Measurements from ENCODE around the gene KLHL15.
"Not testable (repeated sequence)": the region's sequence is repeated elsewhere in the genome, so short reads cannot be mapped to it uniquely, and the experiment has no call there.

Gene KLHL15

DNA sequence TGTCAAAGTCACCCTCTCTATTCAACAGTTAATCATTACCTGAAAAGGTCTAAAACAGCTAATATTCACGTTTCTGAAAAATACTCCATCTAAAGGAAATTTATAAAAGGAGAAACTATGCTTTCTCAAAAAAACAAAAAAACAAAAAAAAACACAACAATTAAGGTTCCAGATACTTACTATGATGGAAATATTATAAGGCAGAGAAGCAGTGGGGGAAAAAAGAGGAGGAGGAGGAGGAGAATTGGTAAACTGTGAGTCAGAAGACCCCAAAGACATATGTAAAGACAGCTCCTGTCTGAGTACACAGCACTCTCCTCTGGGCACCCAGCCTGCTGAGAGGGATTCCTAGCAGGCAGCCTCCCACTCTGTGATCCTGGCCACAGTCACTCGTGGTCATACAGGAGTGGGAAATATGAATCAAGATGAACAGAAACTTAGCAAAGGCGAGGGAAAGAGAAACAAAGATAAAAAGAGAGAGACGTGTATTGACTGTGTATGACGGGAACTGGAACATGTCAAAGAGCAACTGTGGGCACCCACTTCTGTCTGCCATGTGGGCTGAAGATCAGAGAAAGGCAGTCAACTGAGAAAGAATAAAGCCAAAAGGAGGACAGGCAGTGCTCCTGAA, 12.5 kb downstream of the KLHL15 start:
- DNase-seq, result no peak

DNA sequence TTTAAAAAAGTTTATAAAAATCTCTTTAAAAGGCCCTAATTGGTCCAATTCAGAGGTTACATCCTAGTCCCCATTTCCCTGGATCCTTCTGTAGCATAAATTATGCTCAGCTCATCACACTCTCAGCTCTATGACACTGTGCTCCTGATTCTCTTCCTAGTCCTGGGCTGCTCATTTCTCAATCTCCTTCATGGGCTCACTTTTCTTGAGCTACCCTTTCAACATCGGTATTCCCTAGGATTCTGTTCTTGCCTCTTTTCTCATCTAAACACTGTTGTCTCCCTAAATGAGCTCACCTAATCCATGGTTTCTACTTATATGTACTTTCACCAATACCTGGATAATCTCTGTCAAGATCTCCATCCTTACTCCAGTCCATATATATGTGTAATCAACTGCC, 14.7 kb downstream of the KLHL15 start:
- DNase-seq, result no peak

DNA sequence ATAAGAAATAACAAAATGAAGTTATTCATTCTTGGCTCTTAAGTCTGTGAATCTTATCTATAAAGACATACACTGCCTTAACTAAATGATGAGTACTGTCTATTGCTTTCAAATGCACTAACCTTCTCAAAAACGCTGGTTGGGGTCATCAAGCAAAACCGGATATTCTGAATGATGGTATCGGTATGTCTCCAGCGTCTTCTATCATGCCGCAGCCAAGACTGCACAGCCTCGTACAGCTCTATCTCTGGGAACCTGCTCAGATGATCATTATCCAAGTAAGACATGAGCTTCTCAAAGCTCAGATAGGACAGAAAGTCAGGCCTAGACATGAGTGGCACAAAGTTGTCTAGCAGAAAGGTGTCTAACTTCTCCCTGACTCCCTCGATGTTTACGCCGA, 21.1 kb downstream of the KLHL15 start:
- no peak for DNase-seq

DNA sequence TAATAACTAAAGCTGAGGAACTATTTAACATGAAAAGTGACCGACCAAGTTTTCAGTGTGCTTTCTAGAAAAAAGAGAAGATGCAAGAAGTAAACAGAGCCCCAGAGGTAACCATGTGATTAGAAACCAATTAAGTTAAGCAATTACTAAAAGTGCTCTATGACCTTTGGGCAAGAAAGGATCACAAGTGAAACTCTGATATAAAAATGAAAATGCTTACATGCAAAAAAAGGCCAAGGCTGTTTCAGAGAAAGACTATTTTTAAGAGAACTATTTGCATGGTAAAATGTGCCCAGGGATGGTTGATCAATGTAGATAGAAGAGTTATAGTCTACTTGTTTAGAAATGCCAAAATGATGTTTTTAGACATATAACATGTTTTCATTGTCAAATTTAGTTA, 22.0 kb downstream of the KLHL15 start:
- no peak for DNase-seq

DNA sequence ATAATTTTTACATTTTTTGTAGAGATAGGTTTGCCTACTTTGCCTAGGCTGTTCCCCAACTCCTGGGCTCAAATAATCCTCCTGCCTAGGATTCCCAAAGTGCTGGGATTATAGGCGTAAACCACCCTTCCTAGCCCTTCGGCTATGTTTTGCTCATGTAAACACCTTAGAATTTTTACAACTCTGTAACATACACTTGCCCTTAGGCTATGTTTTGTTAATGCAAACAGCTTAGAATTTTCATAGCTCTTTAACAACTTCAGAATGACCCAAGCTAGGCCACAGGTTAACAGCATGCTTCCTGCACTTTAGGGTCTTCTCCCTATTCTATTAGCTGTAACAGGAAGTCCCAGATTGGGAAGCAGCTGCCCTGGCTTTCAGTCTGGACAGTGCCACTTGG, 24.2 kb downstream of the KLHL15 start:
- DNase-seq, result no peak

DNA sequence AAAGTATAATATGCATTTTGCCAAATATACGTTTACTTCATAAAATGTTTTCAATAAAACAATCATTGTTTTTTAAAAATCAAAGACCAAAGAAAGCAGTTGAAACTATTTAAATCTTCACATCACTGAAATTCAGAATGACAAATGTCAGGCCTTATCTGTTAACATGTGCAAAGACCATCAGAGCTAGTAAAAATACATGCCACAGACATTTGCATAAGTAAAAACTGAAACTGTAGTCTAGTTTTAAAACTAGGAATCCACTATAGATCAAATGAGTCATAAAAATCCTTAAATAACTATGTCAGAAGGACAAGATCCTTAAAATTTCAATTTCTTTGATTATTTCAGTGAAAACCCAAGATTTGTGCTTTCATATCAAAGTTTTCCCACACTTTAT, 24.8 kb downstream of the KLHL15 start:
- DNase-seq, result no peak

DNA sequence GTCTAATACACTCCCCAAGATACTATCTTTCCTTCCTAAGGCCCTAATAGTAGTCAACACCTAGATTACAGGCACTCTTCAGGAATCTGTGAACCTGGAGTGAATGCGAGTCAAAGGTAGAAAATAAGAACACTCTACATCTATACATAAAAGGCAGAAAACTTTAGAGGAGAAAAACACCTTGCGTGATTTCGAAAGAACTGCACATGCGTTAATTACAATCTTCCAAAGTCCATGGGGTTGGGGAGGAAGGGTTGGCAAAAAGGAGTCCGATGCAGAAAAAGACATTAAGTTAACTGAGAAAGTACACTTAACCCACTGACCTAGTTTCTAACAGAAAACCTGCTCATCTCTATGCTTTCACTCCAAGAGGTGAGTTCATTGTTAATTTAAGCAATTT, 27.3 kb downstream of the KLHL15 start:
- no peak for DNase-seq

DNA sequence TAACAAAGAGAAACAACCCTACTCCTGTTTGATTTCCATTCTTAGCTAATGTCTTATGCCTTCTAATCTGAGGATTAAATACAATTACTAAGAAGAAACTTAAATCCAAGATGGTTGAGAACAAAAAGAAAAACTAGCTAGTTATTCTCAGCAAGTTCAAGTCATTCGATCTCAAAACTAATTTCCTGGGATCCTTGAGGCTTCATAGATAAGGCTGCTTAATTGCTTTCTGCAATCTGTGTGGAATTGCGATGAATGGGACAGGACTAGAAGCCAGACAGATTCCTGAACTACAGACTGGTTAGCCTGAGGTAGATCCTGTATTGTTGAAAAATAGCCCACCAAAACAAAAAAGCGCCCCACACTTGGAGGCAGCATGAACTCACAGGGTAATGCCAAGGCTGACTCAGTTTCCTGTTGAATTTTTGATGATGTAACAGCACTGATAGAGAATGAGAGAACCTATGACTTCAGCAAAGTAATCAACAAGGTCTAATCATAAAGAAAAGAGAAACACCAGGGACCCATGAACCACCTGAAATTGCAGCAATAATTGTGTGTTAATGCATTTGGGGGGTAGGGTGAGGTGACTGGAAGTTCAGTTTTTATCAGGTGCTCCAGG, 33.9 kb downstream of the KLHL15 start:
- DNase-seq, result no peak

DNA sequence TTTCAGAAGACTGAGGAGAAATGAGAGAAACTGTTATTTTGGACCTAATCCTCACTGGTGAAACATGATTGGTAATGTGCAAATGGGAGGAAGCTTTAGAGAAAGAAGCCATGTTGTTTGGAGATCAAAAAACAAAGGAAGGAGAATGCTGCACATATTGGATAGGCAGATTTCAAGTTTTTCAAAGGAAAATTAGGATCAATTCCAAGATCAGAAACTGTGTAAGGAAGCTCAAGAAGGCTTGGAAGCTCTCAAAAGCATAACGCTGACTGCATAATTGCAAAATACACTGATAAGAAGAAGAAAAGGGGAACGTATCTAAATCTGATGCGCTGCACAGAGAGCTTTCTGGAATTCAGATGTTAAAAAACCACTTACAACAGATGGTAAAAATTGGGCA, 34.6 kb downstream of the KLHL15 start:
- no peak for DNase-seq

DNA sequence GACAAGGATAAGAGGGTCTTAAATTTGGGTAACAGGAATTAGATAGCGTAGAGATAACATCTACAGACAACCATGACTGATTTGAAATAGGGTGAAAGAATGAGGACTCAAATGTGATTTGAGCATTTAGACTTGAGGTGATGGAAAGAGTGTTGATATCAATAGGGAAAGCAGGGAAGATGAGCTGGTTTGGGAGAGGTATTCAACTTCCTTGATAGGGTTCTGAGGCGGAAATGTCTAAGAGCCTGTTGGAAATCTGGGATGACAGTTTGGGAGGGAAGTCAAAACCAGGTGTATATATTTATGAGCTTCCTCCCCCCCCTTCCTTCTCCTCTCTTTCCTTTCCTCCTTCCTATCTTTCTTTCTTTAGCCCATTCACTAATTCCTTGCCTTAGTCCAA, 36.5 kb downstream of the KLHL15 start:
- DNase-seq, result no peak

DNA sequence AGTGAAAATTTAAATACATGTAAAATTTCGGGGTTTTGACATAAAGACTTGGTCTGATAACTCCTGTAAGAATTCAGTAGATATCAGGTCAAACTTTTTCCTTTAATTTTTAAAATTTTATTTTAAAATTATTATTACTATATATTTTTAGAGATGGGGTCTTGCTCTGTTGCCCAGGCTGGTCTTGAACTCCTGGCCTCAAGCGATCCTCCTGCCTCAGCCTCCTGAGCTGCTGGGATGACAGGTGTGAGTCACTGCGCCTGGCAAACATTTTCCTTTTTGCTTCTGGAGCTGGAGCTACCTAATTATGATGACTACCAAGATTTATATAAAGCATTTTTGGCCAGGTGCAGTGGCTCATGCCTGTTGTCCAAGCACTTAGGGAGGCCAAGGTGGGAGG, 37.3 kb downstream of the KLHL15 start:
- DNase-seq, result no peak

DNA sequence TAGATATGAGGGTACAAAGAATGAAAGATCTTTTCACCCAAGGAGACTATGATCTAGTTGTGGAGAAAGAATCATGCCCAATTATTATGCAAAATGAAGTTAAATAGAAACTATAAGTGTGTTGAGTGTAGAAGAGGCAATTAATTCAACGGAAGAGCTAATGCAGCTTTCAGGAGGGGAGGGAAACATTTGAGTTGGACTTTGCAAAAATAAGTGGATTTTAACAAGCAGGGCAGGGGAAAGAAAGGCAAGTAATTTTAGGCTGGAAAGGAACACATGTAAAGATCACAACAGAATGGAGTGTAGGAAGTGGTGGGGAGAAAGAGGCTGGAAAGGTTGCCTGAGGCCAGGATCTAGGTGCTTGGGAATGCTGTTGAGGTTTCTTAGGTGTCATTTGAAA, 44.1 kb downstream of the KLHL15 start:
- DNase-seq, result no peak

DNA sequence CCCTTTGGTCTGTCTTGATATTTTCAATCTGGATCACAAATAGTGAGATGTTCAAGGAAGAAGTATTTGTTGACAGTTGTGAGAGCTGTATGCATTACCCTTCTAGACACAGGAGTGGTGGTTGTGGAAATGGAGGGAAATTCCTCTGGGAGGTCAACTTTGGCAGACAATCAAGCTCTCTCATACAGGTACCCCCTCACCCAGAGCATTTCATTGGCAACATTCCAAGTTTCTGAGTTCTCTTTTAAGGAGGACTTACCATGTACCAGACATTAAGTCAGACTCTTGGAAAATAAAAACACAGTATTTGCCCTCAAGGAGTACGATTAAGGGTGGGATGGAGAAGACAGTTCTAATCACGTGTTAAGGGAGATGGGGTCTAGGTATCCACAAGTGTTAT, 45.3 kb downstream of the KLHL15 start:
- DNase-seq, result no peak

DNA sequence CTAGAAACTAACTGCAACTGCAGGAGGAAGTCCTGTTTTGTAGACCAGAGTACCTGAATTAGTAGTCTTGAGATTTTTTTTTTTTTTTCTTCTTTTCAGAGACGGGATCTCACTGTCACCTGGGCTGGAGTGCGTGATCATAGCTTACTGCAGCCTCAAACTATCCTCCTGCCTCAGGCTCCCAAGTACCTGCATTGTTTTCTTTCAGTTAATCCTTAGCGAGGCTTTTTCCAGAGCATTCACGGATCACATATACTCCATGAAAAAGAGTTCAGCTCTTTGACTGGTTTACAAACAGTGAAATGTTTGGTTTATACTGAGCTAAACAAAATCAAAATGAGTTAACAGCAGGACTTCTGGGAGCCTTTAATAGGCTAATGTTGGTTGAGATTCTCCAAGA, 45.8 kb downstream of the KLHL15 start:
- no peak for DNase-seq

DNA sequence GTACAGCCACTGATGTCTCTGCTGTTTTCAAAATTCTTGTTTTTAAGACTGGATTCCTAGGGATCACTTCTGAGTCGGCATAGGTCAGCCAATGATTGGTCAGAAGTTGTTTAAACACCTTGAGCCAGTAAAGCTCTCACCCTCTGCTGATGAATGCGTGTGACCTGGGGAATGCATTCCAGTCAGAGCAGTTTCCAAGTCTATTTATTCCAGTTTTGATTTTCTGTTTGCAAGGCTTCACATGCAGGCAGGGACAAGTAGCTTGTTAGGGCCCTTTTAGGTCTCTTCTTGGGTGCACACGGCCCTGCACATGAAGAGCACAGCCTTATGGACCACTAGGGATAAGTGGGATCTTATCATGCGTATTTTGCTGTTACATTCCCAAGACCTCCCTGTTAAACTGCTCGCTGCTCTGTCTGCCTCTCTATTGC, 47.0 kb downstream of the KLHL15 start:
- no peak for DNase-seq

DNA sequence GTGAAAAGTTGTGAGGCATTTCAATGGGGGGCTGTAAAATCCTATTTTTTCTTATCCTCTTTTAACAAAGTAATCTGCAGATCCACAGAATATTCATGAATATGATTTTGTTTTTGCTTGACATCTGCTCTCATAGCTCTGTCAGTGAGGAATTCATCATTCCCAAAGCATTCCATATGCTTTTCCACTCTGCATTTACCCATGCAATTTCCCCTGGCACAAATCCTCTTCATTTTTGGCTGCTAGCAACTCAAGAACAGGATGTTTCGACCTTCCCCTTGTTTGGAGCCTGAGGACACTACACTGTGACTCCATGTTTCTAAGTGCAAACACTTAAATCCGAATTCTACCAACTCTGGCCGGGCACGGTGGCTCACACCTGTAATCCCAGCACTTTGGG, 48.5 kb downstream of the KLHL15 start:
- no peak for DNase-seq

DNA sequence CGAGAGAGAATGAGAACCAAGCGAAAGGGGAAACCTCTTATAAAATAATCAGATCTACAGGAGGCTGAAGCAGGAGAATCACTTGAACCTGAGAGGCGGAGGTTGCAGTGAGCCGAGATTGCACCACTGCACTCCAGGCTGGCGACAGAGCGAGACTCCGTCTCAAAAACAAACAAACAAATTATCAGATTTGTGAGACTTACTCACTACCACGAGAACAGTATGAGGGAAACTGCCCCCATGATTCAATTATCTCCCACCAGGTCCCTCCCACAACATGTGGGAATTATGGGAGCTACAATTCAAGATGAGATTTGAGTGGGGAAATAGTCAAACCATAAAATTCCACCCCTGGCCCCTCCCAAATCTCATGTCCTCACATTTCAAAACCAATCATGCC, 61.4 kb downstream of the KLHL15 start:
- DNase-seq, result not testable (repeated sequence)

DNA sequence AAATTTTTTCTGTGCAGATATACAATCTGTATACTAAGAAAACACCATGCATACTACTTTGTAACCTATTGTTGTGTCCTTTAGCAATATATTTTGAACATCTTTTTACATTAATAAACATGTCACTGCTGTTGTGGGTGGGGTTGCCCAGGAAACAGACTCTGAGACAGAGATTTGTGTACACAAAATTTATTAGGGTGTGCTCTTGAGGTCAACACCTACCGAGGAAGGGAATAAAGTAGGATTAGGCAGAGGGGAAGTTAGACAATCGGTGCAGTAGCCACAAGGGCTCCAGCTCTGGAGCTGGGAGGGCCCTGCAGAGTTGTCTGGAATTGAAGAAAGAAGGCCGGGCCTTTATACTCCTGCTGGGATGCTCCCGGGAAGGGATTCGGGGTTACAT, 62.8 kb downstream of the KLHL15 start:
- no peak for DNase-seq

DNA sequence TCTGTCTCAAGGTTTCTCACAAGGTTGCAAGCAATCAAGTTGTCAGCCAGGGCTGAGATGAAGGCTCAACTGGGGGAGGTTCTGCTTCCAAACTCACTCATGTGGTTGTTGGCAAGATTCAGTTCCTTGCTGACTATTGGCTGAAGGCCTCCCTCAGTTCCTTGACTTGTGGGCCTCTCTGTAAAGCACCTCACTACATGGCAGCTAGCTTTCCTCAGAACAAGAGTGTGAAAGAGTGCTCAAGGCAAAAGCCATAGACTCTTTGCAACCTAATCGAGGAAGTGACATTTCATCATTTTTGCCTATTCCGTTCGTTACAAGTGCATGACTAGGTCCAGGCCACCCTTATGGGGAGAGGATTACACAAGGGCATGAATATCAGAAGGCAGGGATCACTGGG, 67.2 kb downstream of the KLHL15 start:
- no peak for DNase-seq

DNA sequence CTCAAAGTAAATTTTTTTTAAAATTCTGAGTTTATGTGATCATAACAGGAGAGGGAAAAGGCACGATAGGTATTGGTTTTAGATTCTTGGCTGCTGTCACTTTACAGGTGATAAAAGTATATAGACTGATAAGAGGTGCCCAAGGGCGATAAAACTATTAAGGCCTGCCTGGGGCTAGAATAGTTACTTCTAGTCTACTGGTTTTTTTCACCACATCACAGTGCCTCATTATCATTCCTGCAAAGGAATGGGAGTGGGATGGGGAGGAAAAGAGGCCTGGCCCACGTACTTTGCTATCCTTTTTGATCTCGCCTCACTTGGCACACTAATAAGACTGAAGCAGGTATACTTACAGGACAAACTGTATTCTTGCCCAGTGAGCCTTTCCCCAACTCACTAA, 72.6 kb downstream of the KLHL15 start:
- no peak for DNase-seq

DNA sequence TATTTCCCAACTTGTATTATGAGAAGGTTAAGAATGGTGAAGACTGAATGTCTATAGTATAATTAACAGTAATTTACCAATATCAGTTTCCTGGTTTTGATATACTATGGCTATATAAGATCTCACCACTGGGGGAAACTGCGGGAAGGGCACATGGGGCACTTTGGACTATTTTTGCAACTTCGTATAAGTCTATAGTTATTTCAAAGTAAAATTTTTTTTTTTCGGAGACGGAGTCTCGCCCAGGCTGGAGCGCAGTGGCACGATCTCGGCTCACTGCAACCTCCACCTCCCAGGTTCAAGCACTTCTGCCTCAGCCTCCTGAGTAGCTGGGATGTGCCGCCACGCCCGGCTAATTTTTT, 73.1 kb downstream of the KLHL15 start:
- no peak for DNase-seq

DNA sequence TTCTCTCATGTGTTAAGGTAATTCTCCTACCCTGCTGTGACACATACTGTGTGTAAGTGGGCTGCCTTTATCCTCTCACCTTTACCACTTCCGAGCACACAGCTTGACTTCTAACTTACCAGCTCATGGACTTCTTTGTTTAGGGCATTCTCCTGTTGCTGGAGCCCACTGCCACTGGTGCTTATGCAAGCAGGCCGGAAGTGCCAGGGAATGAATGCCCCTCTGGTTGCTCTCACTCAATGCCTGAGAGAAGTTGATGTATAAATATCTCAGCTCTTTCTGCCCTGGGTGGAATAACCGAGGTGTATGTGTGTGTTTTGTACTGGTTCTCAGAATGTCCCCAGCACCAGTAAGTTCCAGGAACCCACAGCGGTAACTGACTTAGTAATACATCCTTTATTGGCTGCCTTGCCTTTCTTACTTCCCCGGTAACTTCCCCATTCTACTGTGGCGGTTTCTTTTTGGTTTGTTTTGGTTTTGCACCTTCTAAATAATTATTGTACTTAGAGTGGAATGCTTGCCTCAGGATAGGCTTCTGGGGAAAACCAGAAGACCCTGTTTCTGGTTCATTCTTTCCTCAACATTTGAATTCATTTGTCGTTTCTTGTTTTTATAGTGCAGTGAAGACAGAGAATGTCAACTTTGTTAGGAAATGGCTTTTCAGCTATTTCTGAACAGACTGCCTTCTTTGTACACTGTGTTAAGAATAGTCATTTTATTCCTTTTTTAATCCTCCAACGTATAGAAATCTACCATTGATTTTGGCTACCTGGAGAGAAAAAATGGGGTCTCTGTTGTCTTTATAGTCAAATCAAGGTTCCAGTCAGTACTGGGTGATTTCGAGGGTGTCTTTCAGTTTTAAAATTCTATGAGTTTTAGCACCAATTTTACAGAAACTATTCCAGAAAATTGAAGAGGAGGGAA, 73.7 kb downstream of the KLHL15 start:
- peak; percentile 27 for DNase-seq

DNA sequence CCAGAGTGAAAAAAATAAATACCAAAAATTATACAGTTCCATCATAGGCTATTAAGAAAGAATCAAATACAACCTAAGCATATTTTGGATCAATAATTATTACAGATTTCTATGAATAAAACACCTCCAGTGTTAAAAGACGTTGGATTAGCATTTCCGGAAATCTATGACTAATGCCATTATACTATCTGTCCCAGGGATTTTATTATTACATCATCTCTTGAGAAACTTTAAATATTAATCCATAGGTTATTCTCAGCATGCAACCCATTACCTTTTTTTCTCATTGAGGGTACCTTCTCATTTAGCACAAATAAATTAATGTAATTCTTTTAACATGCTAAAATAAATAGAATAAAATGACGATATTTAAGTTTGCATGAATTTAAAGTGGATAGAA, 74.6 kb downstream of the KLHL15 start:
- DNase-seq, result no peak

DNA sequence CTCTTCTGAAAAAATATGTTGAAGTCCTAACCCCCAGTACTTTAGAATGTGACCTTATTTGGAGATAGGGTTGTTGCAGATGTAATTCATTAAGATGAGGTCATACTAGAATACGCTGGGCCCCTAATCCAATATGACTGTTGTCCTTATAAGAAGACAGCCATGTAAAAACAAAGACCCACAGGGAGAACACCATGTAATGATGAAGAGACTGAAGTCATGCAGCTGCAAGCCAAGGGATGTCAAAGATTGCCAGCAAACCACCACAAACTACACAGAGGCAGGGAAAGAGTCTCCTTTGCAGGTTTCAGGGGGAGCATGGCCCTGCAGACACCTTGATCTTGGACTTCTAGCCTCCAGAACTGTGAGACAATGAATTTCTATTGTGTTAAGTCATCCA, 81.8 kb downstream of the KLHL15 start:
- no peak for DNase-seq

Data from NCI-H2081 treated with DMSO at 0.1 percent for 48 hours (cell line).